PC-9 (cell line): ENCODE measurements around the gene FAM236C.
"Not testable (repeated sequence)": the region's sequence is repeated elsewhere in the genome, so short reads cannot be mapped to it uniquely, and the experiment has no call there.

Source experiments
- CTCF ChIP-seq: fragments of 200-600 bp; sonication (generic); conservative IDR thresholded peaks from 2 replicates; pipeline ENCODE4 v1.6.1; 2017; ENCODE audit warnings: mixed run types, antibody characterized with exemption, mild to moderate bottlenecking, moderate library complexity
- EZH2 ChIP-seq: fragments of 200-600 bp; sonication (generic); IDR thresholded peaks from 2 replicates; pipeline ENCODE4 v1.8.0; 2017; ENCODE audit warnings: antibody characterized with exemption, low read depth

GRCh38 chrX:72882898-72883297, 29.5 kb upstream of the FAM236C start:
- TF ChIP-seq EZH2, CTCF: not testable (repeated sequence)
